HepG2 (cell line): ENCODE results near the gene CEP164. TPM values are rescaled to one million over a fixed set of nuclear protein-coding genes. Genes with fewer than 3 reads are reported as not detected.

Experiments used
- ARID2 ChIP-seq: sonication (generic); formaldehyde crosslinking; IDR thresholded peaks from 2 replicates; pipeline ENCODE4 v1.8.1; 2022; ENCODE audit warnings: mild to moderate bottlenecking, missing genetic modification reagents, borderline replicate concordance
- ARNT2 ChIP-seq: sonication (generic); formaldehyde crosslinking; IDR thresholded peaks from 2 replicates; pipeline ENCODE4 v1.8.0; 2022; ENCODE audit warnings: mild to moderate bottlenecking, low read depth, missing genetic modification reagents, moderate library complexity
- ESRRA ChIP-seq: sonication (generic); formaldehyde crosslinking; IDR thresholded peaks from 2 replicates; pipeline ENCODE4 v1.5.1; 2020; ENCODE audit warnings: mild to moderate bottlenecking, low read depth, missing genetic modification reagents
- GTF3A ChIP-seq: sonication (generic); formaldehyde crosslinking; conservative IDR thresholded peaks from 2 replicates; pipeline ENCODE4 v1.4.0; 2020; ENCODE audit warnings: mild to moderate bottlenecking, missing genetic modification reagents
- HOXD1 ChIP-seq: sonication (generic); formaldehyde crosslinking; IDR thresholded peaks from 2 replicates; pipeline ENCODE4 v1.5.0; 2020; ENCODE audit warnings: missing genetic modification reagents
- MAFG ChIP-seq: sonication (generic); formaldehyde crosslinking; IDR thresholded peaks from 2 replicates; pipeline ENCODE4 v1.5.1; 2020; ENCODE audit warnings: mild to moderate bottlenecking, missing genetic modification reagents
- MXI1 ChIP-seq: IDR thresholded peaks from 3 replicates; pipeline ENCODE4 v1.6.1; 2012; ENCODE audit warnings: low read depth, low read length, inconsistent platforms, borderline replicate concordance
- NR2F1 ChIP-seq, 2 experiments: fragments of 450-650 bp in 1 of 2; formaldehyde crosslinking in 1 of 2; IDR thresholded peaks; 2 replicates each; pipeline versions ENCODE4 v1.5.0 to v1.6.1; 2016 to 2020; ENCODE audit warnings: mild to moderate bottlenecking in 1 of 2, missing compliant biosample characterization in 1 of 2, missing genetic modification reagents in 1 of 2, moderate library complexity in 1 of 2
- REXO4 ChIP-seq: sonication (generic); formaldehyde crosslinking; IDR thresholded peaks from 2 replicates; pipeline ENCODE4 v1.8.0; 2022; ENCODE audit warnings: missing genetic modification reagents, mild to moderate bottlenecking, borderline replicate concordance
- SMARCE1 ChIP-seq: fragments of 450-650 bp; IDR thresholded peaks from 2 replicates; pipeline ENCODE4 v1.6.1; 2017; ENCODE audit warnings: borderline replicate concordance
- SRF ChIP-seq: IDR thresholded peaks from 2 replicates; pipeline ENCODE4 v1.6.1; 2011; ENCODE audit warnings: mild to moderate bottlenecking, low read depth, low read length, moderate library complexity
- ZNF12 ChIP-seq: sonication (generic); formaldehyde crosslinking; IDR thresholded peaks from 2 replicates; pipeline ENCODE4 v1.5.0; 2020; ENCODE audit warnings: missing genetic modification reagents
- ZNF30 ChIP-seq: sonication (generic); formaldehyde crosslinking; IDR thresholded peaks from 2 replicates; pipeline ENCODE4 v1.5.0; 2020; ENCODE audit warnings: mild to moderate bottlenecking, missing genetic modification reagents
- ZNF446 ChIP-seq: sonication (generic); formaldehyde crosslinking; IDR thresholded peaks from 2 replicates; pipeline ENCODE4 v1.5.0; 2020; ENCODE audit warnings: mild to moderate bottlenecking, missing genetic modification reagents
- ZNF7 ChIP-seq: IDR thresholded peaks from 2 replicates; pipeline ENCODE4 v1.6.1; 2016; ENCODE audit warnings: missing biosample characterization, missing genetic modification reagents
- ZNF766 ChIP-seq: sonication (generic); formaldehyde crosslinking; IDR thresholded peaks from 2 replicates; pipeline ENCODE4 v1.5.0; 2020; ENCODE audit warnings: missing genetic modification reagents, borderline replicate concordance
- polyA plus RNA-seq, 8 experiments: library from polyadenylated mRNA; depleted of rRNA in 3 of 8; stranded (reverse) in 7 of 8; unstranded in 1 of 8; fragments of >200 nt; fragmentation: Illumina TruSeq in 4 of 8; extraction: Trizol in 4 of 8; gene quantifications; 2 replicates each; pipeline versions ENCODE4 v1.2.1 to v1.2.3, GENCODE V29; 2011 to 2016; ENCODE audit warnings: low read depth in 4 of 8, missing spikeins in 1 of 8, mixed read lengths in 1 of 8; ENCODE audit not compliant: insufficient read depth in 1 of 8
- total RNA-seq, 5 experiments: library from RNA; depleted of rRNA; stranded (reverse); fragments of >200 nt; fragmentation: Illumina TruSeq; extraction: Trizol; gene quantifications; 2 replicates each; pipeline ENCODE4 v1.2.3, GENCODE V29; 2016; ENCODE audit warnings: low read depth in 1 of 5
- TF ChIP-seq, protein P1 (sequence below), 2 experiments: sonication (generic) in 1 of 2; formaldehyde crosslinking in 1 of 2; IDR thresholded peaks; 2 replicates each; pipeline versions ENCODE4 v1.4.0 to v1.6.1; 2016 to 2020; ENCODE audit warnings: borderline replicate concordance in 1 of 2, low read depth in 1 of 2, mild to moderate bottlenecking in 1 of 2, missing genetic modification reagents in 1 of 2
- TF ChIP-seq, protein P2 (sequence below): sonication (generic); formaldehyde crosslinking; IDR thresholded peaks from 2 replicates; pipeline ENCODE4 v1.5.0; 2020; ENCODE audit warnings: mild to moderate bottlenecking, low read depth, missing genetic modification reagents, borderline replicate concordance
- TF ChIP-seq, protein P3 (sequence below), 2 experiments: fragments of 450-650 bp in 1 of 2; sonication (generic) in 1 of 2; formaldehyde crosslinking; IDR thresholded peaks; 2 replicates each; pipeline versions ENCODE4 v1.5.0 to v1.8.0; 2020 to 2022; ENCODE audit warnings: mild to moderate bottlenecking in 1 of 2, missing genetic modification reagents in 1 of 2
- TF ChIP-seq, protein P4 (sequence below): sonication (generic); formaldehyde crosslinking; IDR thresholded peaks from 2 replicates; pipeline ENCODE4 v1.8.0; 2023; ENCODE audit warnings: mild to moderate bottlenecking, missing genetic modification reagents
- TF ChIP-seq, protein P5 (sequence below): sonication (generic); formaldehyde crosslinking; IDR thresholded peaks from 2 replicates; pipeline ENCODE4 v1.5.0; 2020; ENCODE audit warnings: mild to moderate bottlenecking, missing genetic modification reagents

CEP164 gene
- total and polyA plus RNA-seq, 2 of the 13 experiments (the other 11 are each of a cell fraction or from before 2014, with no cell fraction given) = 11.4 to 15.2 TPM

DNA sequence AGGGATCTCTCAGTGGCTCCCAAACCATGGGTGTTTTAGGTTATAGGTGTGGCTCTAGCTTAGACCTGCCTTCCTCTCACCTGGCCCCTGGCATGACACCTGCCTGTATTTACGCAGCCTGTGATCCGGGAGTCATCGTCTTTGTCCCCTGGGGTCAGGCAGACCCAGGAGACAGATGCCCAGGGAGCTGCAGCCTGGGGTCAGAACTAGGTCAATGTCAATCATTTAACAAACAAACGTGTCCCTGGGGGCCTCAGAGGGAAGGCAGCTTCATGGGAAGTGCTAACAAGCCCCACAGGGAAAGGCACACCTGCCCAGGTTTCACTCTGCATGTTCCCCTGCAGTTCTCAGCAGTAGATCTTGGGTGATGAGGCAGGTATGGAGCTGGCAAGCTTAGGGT, 24.6 kb upstream of the CEP164 start (continued):
- TF ChIP-seq, protein P1, sequence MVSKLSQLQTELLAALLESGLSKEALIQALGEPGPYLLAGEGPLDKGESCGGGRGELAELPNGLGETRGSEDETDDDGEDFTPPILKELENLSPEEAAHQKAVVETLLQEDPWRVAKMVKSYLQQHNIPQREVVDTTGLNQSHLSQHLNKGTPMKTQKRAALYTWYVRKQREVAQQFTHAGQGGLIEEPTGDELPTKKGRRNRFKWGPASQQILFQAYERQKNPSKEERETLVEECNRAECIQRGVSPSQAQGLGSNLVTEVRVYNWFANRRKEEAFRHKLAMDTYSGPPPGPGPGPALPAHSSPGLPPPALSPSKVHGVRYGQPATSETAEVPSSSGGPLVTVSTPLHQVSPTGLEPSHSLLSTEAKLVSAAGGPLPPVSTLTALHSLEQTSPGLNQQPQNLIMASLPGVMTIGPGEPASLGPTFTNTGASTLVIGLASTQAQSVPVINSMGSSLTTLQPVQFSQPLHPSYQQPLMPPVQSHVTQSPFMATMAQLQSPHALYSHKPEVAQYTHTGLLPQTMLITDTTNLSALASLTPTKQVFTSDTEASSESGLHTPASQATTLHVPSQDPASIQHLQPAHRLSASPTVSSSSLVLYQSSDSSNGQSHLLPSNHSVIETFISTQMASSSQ (IDR thresholded peaks at IDR 0.05; ENCODE audit: low read depth) = no peak
- TF ChIP-seq, protein P1 (CRISPR knock-in tag; IDR thresholded peaks at IDR 0.05; ENCODE audit: borderline replicate concordance) = peak; percentile 27; the same call in 1 of the 2 replicates
- TF ChIP-seq ESRRA (CRISPR knock-in tag) = peak; percentile 61; the same call in 1 of the 2 replicates
- TF ChIP-seq HOXD1 = no peak
- TF ChIP-seq, protein P2, sequence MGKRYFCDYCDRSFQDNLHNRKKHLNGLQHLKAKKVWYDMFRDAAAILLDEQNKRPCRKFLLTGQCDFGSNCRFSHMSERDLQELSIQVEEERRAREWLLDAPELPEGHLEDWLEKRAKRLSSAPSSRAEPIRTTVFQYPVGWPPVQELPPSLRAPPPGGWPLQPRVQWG = no peak
- no peak for TF ChIP-seq ZNF766 (CRISPR knock-in tag)
- no peak for TF ChIP-seq MXI1
- no peak for TF ChIP-seq ZNF7 (CRISPR knock-in tag)
- TF ChIP-seq NR2F1 (CRISPR knock-in tag; IDR thresholded peaks at IDR 0.05) = peak in 1 of 2 experiments; percentile 82; a peak in 2 of 4 replicates
- no peak for TF ChIP-seq ZNF446
- no peak for TF ChIP-seq ZNF30 (CRISPR knock-in tag)
- TF ChIP-seq, protein P3, sequence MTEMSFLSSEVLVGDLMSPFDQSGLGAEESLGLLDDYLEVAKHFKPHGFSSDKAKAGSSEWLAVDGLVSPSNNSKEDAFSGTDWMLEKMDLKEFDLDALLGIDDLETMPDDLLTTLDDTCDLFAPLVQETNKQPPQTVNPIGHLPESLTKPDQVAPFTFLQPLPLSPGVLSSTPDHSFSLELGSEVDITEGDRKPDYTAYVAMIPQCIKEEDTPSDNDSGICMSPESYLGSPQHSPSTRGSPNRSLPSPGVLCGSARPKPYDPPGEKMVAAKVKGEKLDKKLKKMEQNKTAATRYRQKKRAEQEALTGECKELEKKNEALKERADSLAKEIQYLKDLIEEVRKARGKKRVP (CRISPR knock-in tag; IDR thresholded peaks at IDR 0.05) = no peak
- TF ChIP-seq, protein P4, sequence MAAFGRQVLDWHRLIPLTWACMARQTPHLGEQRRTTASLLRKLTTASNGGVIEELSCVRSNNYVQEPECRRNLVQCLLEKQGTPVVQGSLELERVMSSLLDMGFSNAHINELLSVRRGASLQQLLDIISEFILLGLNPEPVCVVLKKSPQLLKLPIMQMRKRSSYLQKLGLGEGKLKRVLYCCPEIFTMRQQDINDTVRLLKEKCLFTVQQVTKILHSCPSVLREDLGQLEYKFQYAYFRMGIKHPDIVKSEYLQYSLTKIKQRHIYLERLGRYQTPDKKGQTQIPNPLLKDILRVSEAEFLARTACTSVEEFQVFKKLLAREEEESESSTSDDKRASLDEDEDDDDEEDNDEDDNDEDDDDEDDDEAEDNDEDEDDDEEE = no peak
- no peak for TF ChIP-seq GTF3A (CRISPR knock-in tag)
- no peak for TF ChIP-seq SRF
- no peak for TF ChIP-seq ARNT2 (CRISPR knock-in tag)
- TF ChIP-seq REXO4 (CRISPR knock-in tag) = no peak
- TF ChIP-seq, protein P5, sequence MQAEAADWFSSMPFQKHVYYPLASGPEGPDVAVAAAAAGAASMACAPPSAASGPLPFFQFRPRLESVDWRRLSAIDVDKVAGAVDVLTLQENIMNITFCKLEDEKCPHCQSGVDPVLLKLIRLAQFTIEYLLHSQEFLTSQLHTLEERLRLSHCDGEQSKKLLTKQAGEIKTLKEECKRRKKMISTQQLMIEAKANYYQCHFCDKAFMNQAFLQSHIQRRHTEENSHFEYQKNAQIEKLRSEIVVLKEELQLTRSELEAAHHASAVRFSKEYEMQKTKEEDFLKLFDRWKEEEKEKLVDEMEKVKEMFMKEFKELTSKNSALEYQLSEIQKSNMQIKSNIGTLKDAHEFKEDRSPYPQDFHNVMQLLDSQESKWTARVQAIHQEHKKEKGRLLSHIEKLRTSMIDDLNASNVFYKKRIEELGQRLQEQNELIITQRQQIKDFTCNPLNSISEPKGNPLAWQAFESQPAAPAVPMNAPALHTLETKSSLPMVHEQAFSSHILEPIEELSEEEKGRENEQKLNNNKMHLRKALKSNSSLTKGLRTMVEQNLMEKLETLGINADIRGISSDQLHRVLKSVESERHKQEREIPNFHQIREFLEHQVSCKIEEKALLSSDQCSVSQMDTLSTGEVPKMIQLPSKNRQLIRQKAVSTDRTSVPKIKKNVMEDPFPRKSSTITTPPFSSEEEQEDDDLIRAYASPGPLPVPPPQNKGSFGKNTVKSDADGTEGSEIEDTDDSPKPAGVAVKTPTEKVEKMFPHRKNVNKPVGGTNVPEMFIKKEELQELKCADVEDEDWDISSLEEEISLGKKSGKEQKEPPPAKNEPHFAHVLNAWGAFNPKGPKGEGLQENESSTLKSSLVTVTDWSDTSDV = no peak
- TF ChIP-seq MAFG = no peak
- TF ChIP-seq ZNF12 (CRISPR knock-in tag) = no peak
- TF ChIP-seq ARID2 = no peak
- no peak for TF ChIP-seq SMARCE1
